ENCODE data around the gene TESMIN.

The TESMIN gene

DNA sequence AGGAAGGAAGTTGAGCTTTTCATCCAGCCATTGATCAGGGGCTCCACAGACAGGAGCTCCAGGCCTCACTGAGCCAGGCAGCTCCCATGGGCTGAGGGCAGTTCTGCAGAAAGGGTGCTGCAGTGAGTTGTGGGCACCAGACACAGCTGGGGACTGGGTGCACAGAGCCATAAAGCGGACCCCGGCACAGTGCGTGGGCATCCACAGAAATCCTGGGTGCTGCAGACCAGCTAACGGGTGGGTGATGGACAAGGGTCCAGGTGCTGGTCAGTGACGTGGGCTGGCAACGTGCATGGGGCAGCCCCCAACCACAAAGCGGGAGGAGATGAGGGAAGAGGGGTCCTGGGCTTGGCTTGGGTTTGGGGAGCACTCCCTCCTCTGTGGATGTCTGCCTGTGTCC, 86.4 kb downstream of the TESMIN start:
- no peak overlapping the region for H3K27ac ChIP-seq
- TF ChIP-seq, protein P1, sequence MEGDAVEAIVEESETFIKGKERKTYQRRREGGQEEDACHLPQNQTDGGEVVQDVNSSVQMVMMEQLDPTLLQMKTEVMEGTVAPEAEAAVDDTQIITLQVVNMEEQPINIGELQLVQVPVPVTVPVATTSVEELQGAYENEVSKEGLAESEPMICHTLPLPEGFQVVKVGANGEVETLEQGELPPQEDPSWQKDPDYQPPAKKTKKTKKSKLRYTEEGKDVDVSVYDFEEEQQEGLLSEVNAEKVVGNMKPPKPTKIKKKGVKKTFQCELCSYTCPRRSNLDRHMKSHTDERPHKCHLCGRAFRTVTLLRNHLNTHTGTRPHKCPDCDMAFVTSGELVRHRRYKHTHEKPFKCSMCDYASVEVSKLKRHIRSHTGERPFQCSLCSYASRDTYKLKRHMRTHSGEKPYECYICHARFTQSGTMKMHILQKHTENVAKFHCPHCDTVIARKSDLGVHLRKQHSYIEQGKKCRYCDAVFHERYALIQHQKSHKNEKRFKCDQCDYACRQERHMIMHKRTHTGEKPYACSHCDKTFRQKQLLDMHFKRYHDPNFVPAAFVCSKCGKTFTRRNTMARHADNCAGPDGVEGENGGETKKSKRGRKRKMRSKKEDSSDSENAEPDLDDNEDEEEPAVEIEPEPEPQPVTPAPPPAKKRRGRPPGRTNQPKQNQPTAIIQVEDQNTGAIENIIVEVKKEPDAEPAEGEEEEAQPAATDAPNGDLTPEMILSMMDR (conservative IDR thresholded peaks at IDR 0.05), result no peak

DNA sequence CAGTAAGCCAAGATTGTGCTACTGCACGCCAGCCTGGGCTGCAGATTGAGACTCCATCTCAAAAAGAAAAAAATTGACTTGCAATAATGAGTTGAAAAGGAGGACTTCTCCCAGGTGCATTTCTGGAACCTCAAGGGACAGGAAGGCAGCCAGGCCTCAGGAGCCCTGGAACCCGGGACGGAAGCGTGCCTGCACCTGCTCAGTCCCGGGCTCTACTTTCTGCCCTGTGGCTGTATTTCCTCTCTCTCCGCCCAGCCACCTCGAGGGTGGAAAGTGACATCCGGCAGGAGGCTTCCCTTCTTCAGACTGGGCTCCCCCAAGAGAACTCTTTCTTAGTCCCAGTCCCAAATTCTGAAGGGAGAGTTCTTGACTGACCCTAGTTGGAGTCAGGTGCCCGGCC, 87.2 kb downstream of the TESMIN start:
- no peak overlapping the region for H3K27ac ChIP-seq

DNA sequence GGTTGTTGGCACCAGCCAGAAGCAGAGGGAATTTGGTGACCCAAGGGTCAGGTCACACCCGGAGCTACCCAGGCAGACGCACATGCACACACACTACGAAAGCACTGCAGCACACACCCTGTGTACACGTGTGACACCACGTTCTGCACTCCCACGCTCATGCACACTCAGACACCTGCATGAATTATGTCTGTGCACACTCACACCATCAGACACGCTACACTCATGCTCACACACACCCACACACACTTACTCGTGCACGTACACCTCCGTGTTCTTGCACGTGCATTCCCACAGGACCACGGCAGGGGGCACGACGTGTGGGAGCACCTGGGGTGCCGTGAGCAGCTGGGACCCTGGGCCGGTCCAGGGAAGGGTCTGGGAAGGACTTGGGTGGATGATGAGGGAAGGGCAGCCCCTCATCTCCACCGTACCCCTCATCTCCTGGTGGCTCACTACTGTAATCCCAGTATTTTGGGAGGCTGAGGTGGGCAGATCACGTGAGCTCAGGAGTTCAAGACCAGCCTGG, 87.8 kb downstream of the TESMIN start:
- H3K27ac ChIP-seq, result no peak overlapping the region
- TF ChIP-seq, protein P1 (conservative IDR thresholded peaks at IDR 0.05), result no peak

More for the DNA sequence above, 87.2 kb downstream of the TESMIN start:
- TF ChIP-seq, protein P1 (conservative IDR thresholded peaks at IDR 0.05), result no peak

DNA sequence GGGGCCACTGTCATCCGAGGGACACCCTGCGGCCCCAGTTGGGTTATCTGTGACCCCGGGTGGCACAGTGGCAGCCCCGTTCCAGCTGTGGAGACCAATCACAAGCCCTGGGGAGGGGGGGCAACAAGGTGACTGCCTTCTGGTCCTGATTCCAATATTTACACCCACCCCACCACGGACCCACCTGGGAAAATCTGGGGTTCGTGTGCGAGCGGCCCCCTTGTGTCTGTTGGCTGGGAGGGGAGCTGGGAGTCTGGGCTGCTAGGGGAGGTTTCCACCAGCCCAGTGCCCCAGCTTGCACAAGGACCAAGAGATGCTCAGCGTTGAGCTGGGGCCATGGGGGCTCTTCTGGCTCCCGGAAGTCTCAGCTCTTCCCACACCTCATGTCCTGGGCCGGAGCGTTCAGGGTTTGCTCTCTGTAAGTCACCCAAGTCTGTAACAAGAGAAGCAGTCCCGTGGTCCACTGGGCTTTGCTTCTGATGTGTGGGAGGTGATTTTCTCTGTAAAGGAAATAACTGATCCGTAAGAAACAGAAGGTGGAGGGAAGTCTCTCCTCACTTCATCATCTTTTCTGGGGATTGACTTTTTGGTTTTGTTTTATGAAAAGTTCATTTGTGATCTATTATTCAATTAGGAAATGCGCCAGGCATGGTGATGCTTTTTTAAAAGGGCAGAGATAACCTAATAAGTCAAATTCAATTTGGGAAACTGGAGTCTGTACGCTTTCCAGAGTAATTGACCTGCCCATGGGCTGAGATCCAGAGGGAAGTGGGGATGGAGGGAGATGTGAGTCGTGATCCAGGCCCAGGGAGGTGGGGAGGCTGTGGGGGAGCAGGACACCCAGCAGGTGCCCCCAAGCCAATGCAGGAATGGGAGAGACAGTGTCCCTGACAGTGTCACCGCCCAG, 89.4 kb downstream of the TESMIN start:
- TF ChIP-seq, protein P1 (conservative IDR thresholded peaks at IDR 0.05), result no peak
- H3K27ac ChIP-seq, result no peak overlapping the region

DNA sequence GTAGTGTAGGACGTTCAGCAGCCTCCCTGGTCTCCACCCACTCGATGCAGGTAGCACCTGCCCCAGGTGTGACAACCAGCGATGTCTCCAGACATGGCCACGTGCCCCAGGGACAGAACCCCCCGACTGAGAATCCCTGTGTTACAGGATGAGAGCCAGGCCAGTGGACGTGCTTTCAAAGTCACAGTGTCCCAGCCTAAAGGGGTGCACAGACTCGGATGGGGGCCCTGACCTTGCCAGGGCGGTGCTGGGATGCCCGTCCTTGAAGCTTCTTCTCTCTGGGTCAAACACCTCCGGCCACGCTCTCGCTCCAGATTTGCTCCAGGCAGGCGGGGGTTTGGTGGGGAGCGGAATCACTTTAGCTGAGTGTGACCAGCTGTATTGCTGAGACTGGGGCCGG, 90.3 kb downstream of the TESMIN start:
- H3K27ac ChIP-seq, result no peak overlapping the region
- TF ChIP-seq, protein P1 (conservative IDR thresholded peaks at IDR 0.05), result no peak

DNA sequence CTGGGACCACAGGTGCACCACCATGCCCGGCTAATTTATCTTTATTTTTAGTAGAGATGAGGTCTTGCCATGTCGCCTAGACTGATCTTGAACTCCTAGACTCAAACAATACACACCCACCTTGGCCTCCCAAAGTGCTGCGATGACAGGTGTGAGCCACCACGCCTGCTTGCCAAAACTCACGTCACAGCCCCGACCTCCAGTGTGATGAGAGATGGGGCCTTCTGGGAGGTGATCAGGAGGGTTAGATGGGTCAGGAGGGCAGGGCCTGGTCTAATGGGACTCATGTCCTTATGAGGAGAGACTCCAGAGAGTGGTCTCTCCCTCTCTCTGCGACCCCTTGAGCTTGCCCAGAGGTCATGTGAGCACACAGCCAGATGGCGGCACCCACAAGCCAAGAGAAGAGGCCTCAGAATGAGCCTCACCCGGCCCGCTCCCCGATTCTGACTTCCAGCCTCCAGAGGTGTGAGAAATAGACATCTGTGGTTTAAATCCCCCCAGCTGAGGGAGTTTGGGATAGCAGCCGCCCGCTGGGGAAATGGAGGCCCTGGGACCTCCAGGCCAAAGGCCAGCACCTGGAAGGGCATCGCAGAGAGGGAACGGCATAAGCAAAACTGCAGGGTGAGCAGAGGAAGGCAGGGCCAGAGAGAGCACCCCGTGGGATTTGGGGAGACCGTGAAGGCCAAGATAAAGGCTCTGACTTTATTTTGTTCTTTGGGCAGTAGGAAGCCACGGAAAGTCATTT, 91.1 kb downstream of the TESMIN start:
- peak overlapping the region; percentile 64; the same call in 1 of the 2 replicates for H3K27ac ChIP-seq
- TF ChIP-seq, protein P1 (conservative IDR thresholded peaks at IDR 0.05), result no peak

Measured in VCaP (cell line).